HepG2 (cell line): ENCODE measurements around the gene EDC3. TPM values are rescaled to one million over a fixed set of nuclear protein-coding genes. Genes with fewer than 3 reads are reported as not detected.

ENCODE experiments used
- ATAC-seq: fragments of 200-7000 bp; cut with Tn5 transposase; 3 replicates; pipeline ENCODE4 v1.9.1; 2020; ENCODE audit warnings: mild to moderate bottlenecking, moderate library complexity
- BruUV-seq: library from RNA; stranded (reverse); fragments of 400-500 nt; replicated peaks from 2 replicates; lab custom pipeline; 2021; lab: Mats Ljungman, UMichigan
- CTCF ChIA-PET: fragments of 300-600 bp; formaldehyde crosslinking; extraction: SDS; loops from one replicate; lab custom pipeline; 2021; ENCODE audit warnings: low total read pairs, inconsistent platforms, low intra/inter-chr PET ratio; lab: Yijun Ruan, JAX
- POLR2A ChIA-PET: fragments of 350-600 bp; sonication (Branson Sonifier 250); formaldehyde crosslinking; loops from one replicate; lab custom pipeline; 2020; ENCODE audit warnings: antibody characterized with exemption, inconsistent platforms; lab: Yijun Ruan, JAX
- DNase-seq: peaks from one replicate; pipeline ENCODE4 v3.0.0-alpha.2; 2015; ENCODE audit warnings: low spot score
- FAIRE-seq: peaks from 3 replicates; lab custom pipeline; 2011; peaks lifted over from hg19 to GRCh38; lab: Jason Lieb, UNC
- H2AFZ ChIP-seq: one replicate; pipeline ENCODE4 v1.6.1; 2011; ENCODE audit warnings: low read length, inconsistent platforms
- H3K27ac ChIP-seq: fragments of 300-600 bp; 3 replicates; pipeline ENCODE4 v1.8.0; 2011; ENCODE audit warnings: mixed run types, mild to moderate bottlenecking, mixed read lengths, low read length, inconsistent platforms; ENCODE audit not compliant: insufficient read depth; ENCODE audit errors: extremely low read length
- H3K27me3 ChIP-seq, 2 experiments: fragments of 200-600 bp in 1 of 2; 2 replicates in 1 of 2; 3 replicates in 1 of 2; pipeline versions ENCODE4 v1.6.0 to v1.8.0; 2011; ENCODE audit warnings: low read length in 2 of 2, mild to moderate bottlenecking in 2 of 2, moderate library complexity in 2 of 2, inconsistent platforms in 1 of 2; ENCODE audit not compliant: insufficient read depth in 2 of 2, control insufficient read depth in 1 of 2
- H3K36me3 ChIP-seq, 2 experiments: fragments of 200-600 bp in 1 of 2; replicated peaks in 1 of 2; 2 replicates in 1 of 2; 3 replicates in 1 of 2; pipeline versions ENCODE4 v1.5.1 to v1.8.0; 2011; ENCODE audit warnings: low read length in 2 of 2, inconsistent platforms in 1 of 2; ENCODE audit not compliant: insufficient read depth in 2 of 2, control insufficient read depth in 1 of 2
- H3K4me1 ChIP-seq: 2 replicates; pipeline ENCODE4 v1.5.1; 2012; ENCODE audit warnings: low read length, inconsistent platforms; ENCODE audit not compliant: insufficient read depth
- H3K4me2 ChIP-seq: 2 replicates; pipeline ENCODE4 v1.6.0; 2011; ENCODE audit warnings: low read depth, low read length, inconsistent platforms
- H3K4me3 ChIP-seq, 3 experiments: fragments of 200-600 bp in 1 of 3; sonication (generic), shearing (Covaris generic) in 1 of 3; replicated peaks in 1 of 3; 2 replicates each; pipeline ENCODE4 v1.5.1; 2011 to 2016; ENCODE audit warnings: low read length in 3 of 3, inconsistent platforms in 2 of 3, low read depth in 2 of 3, mild to moderate bottlenecking in 2 of 3, control low read depth in 1 of 3, mixed read lengths in 1 of 3; ENCODE audit not compliant: insufficient read depth in 1 of 3
- H3K79me2 ChIP-seq: one replicate; pipeline ENCODE4 v1.6.1; 2011; ENCODE audit warnings: low read length, inconsistent platforms; ENCODE audit not compliant: insufficient read depth
- H3K9ac ChIP-seq: 2 replicates; pipeline ENCODE4 v1.6.0; 2011; ENCODE audit warnings: mild to moderate bottlenecking, low read depth, low read length, inconsistent platforms; ENCODE audit not compliant: insufficient read depth
- H3K9me3 ChIP-seq: 2 replicates; pipeline ENCODE4 v1.5.1; 2012; ENCODE audit warnings: mild to moderate bottlenecking, low read length
- H4K20me1 ChIP-seq: 2 replicates; pipeline ENCODE4 v1.6.0; 2011; ENCODE audit warnings: inconsistent platforms, mild to moderate bottlenecking, low read length, moderate library complexity; ENCODE audit not compliant: insufficient read depth
- AGO2 ChIP-seq: fragments of 200-400 bp; formaldehyde crosslinking; optimal IDR thresholded peaks from 2 replicates; pipeline ENCODE3; 2017; ENCODE audit warnings: mild to moderate bottlenecking, low read depth, low read length, moderate library complexity
- ISL2 ChIP-seq: sonication (generic); formaldehyde crosslinking; IDR thresholded peaks from 2 replicates; pipeline ENCODE4 v1.5.0; 2020; ENCODE audit warnings: missing genetic modification reagents
- NKX3-1 ChIP-seq: sonication (generic); formaldehyde crosslinking; IDR thresholded peaks from 2 replicates; pipeline ENCODE4 v1.5.0; 2020; ENCODE audit warnings: missing genetic modification reagents
- RBM22 ChIP-seq: fragments of 200-400 bp; formaldehyde crosslinking; optimal IDR thresholded peaks from 2 replicates; pipeline ENCODE3; 2017; ENCODE audit warnings: mild to moderate bottlenecking, low read length, moderate library complexity
- SNRNP70 ChIP-seq: fragments of 200-400 bp; formaldehyde crosslinking; IDR thresholded peaks from 2 replicates; pipeline ENCODE4 v1.6.1; 2017; ENCODE audit warnings: mild to moderate bottlenecking, low read depth, low read length, moderate library complexity
- TGIF2 ChIP-seq: IDR thresholded peaks from 2 replicates; pipeline ENCODE4 v1.6.1; 2016; ENCODE audit warnings: control low read depth, missing compliant biosample characterization
- ZNF350 ChIP-seq: sonication (generic); formaldehyde crosslinking; IDR thresholded peaks from 2 replicates; pipeline ENCODE4 v1.4.0; 2020; ENCODE audit warnings: mild to moderate bottlenecking, low read depth, missing genetic modification reagents, borderline replicate concordance
- WGBS: methylation state at CpG from one replicate; pipeline ENCODE4 v1.1.6; 2017; ENCODE audit warnings: low lambda C conversion rate; 5-methylcytosine and 5-hydroxymethylcytosine counted together
- in situ Hi-C: cut with HindIII; loops from 2 replicates; pipeline ENCODE4 v1.10.0; 2017; ENCODE audit warnings: low pct_unique_long_range_greater_than_20kb; ENCODE audit not compliant: extremely low pct_ligation_motif_present
- intact Hi-C: fragments of 100-400 bp; cut with micrococcal nuclease; formaldehyde crosslinking; loops from one replicate; pipeline ENCODE4 v1.10.0; 2022; ENCODE audit not compliant: unreplicated experiment
- polyA plus RNA-seq, 8 experiments: library from polyadenylated mRNA; depleted of rRNA in 3 of 8; stranded (reverse) in 7 of 8; unstranded in 1 of 8; fragments of >200 nt; fragmentation: Illumina TruSeq in 4 of 8; extraction: Trizol in 4 of 8; gene quantifications; 2 replicates each; pipeline versions ENCODE4 v1.2.1 to v1.2.3, GENCODE V29; 2011 to 2016; ENCODE audit warnings: low read depth in 4 of 8, missing spikeins in 1 of 8, mixed read lengths in 1 of 8; ENCODE audit not compliant: insufficient read depth in 1 of 8
- total RNA-seq, 5 experiments: library from RNA; depleted of rRNA; stranded (reverse); fragments of >200 nt; fragmentation: Illumina TruSeq; extraction: Trizol; gene quantifications; 2 replicates each; pipeline ENCODE4 v1.2.3, GENCODE V29; 2016; ENCODE audit warnings: low read depth in 1 of 5
- TF ChIP-seq, protein P1 (sequence below): sonication (generic); formaldehyde crosslinking; IDR thresholded peaks from 2 replicates; pipeline ENCODE4 v1.8.0; 2022; ENCODE audit warnings: missing genetic modification reagents, low read depth, mild to moderate bottlenecking, borderline replicate concordance

The EDC3 gene
- total and polyA plus RNA-seq, 2 of the 13 experiments (the other 11 are each of a cell fraction or from before 2014, with no cell fraction given) = 17.4 to 32.0 TPM

DNA sequence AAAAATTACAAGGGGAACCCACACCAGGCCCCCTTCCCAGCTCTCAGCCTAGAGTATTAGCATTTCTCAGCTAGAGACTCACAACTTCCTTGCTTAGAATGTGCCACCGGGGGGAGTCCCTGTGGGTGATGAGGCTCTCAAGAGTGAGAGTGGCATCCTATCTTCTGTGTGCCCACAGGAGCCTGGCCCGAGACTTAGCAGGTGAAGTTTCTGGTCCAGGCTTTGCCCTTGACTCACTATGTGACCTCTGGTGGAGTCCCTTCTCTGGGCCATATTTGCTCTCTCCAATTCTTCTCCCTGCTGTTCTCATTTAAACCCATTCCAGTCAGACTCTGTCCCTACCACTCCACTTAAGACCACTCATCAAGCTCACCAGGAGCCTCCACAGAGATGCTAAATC is 62.0 kb downstream of the EDC3 start:
- in situ Hi-C loops (loop anchor here (10.0 kb wide), 1 partner anchor 321 kb away; the partner anchor contains the start of gene RPP25), intact Hi-C loops (no loop called here)
- no peaks in the 10 kb centered on the region for H3K9me3 ChIP-seq
- H3K79me2 ChIP-seq = no peaks in the 10 kb centered on the region
- H2AFZ ChIP-seq = no peak overlapping the region
- peaks cover 20% of the 10 kb centered on the region for H3K4me1 ChIP-seq
- POLR2A ChIA-PET = no interaction called here
- no peak for ATAC-seq
- H3K36me3 ChIP-seq = peaks cover 47 to 85% of the 10 kb centered on the region in 2 experiments
- H3K27me3 ChIP-seq = no peaks in the 10 kb centered on the region
- peaks cover 27% of the 10 kb centered on the region for H4K20me1 ChIP-seq
- no peak overlapping the region for H3K4me3 ChIP-seq
- CTCF ChIA-PET = interaction anchor here (2.9 to 3.1 kb wide), 2 partner anchors 13 to 136 kb away, joined by 19 to 59 read pairs; no protein-coding TSS in a partner anchor
- TF ChIP-seq NKX3-1 (CRISPR knock-in tag) (no peak), SNRNP70 (no peak), AGO2 (no peak), RBM22 (peak; percentile 73), TGIF2 (CRISPR knock-in tag) (no peak), ZNF350 (CRISPR knock-in tag) (no peak)
- TF ChIP-seq, protein P1, sequence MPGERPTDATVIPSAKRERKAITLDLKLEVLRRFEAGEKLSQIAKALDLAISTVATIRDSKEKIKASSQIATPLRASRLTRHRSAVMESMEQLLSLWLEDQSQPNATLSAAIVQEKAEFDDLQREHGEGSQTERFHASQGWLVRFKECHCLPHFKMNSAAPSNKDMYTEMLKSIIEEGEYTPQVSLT (CRISPR knock-in tag) = no peak
- TF ChIP-seq, all 625 proteins: peak for 1
- no peak overlapping the region for H3K9ac ChIP-seq
- FAIRE-seq (no peak), DNase-seq (no peak)
- H3K4me2 ChIP-seq = no peak overlapping the region
- no peak overlapping the region for H3K27ac ChIP-seq
- BruUV-seq = no TSS peak
- WGBS = 84% methylated on average over 2 of the region's 2 CpGs

DNA sequence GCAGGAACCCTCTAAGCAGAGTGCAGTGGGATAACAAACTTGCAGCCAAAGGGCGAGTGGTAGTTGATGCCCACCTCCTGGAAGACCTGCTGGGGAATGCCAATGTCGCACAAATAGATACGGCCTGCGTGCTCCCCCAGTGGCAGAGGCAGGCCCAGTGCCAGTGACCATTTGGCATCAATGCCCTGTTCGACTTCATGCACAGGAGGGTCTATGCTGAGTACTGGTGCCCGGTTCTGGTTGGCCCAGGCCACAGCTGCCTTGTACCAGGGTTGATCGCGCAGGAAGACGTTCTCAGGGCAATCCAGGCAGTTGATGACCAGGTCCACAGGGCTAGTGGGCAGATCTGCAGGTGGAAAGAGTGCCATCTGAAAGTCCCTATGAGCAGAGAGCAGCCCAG is 63.2 kb downstream of the EDC3 start:
- Histone ChIP-seq H3K4me1 (peaks cover 20% of the 10 kb centered on the region), H4K20me1 (peaks cover 27% of the 10 kb centered on the region), H2AFZ (no peak overlapping the region), H3K27me3 (no peaks in the 10 kb centered on the region), H3K79me2 (no peaks in the 10 kb centered on the region), H3K9me3 (no peaks in the 10 kb centered on the region), H3K27ac (no peak overlapping the region), H3K36me3 (peaks cover 53 to 87% of the 10 kb centered on the region in 2 experiments), H3K9ac (no peak overlapping the region), H3K4me2 (no peak overlapping the region), H3K4me3 (no peak overlapping the region)
- whole genome bisulfite sequencing = 100% methylated on average over 7 of the region's 9 CpGs
- ChIA-PET CTCF (interaction anchor here (1.8 to 2.9 kb wide), 4 partner anchors 12 to 258 kb away, joined by 4 to 22 read pairs (median 16); no protein-coding TSS in a partner anchor), POLR2A (interaction anchor here (0.8 to 2.5 kb wide), 5 partner anchors 17 to 152 kb away, joined by 3 to 12 read pairs (median 4); partner anchors contain the start of gene CLK3)
- TF ChIP-seq AGO2 (peak; percentile 40), ISL2 (no peak)
- intact Hi-C loops (loop anchor here (1.0 kb wide), 1 partner anchor 259 kb away; no protein-coding TSS in a partner anchor), in situ Hi-C loops (loop anchor here (10.0 kb wide), 1 partner anchor 322 kb away; the partner anchor contains the start of gene RPP25)
- FAIRE-seq (no peak), DNase-seq (no peak), ATAC-seq (no peak)
- no TSS peak for BruUV-seq
